Measurements from ENCODE around the gene CD36. TPM values are rescaled to one million over a fixed set of nuclear protein-coding genes. Genes with fewer than 3 reads are reported as not detected.

The CD36 gene
- total and polyA plus RNA-seq, 2 of the 8 experiments (the other 6 are each of a cell fraction or from before 2014, with no cell fraction given), result 0.33 to 0.60 TPM

GRCh38 chr7:80725181-80725611 lies 86.8 kb downstream of the CD36 start (continued):
- TF ChIP-seq BRCA1 (IDR thresholded peaks at IDR 0.05; ENCODE audit: low read depth, low read length), result no peak
- TF ChIP-seq RFX5 (IDR thresholded peaks at IDR 0.05; ENCODE audit: borderline replicate concordance, low read depth, low read length), result no peak
- no peak for TF ChIP-seq ATF3 (IDR thresholded peaks at IDR 0.05; ENCODE audit: insufficient read depth, low read depth, low read length)

Small RNA genes within 50 kb of the gene (small RNA-seq; reads per million reads assigned to genes)
- gene AC073850.1 (ENCODE audit: insufficient read depth), result not detected

Other genes starting within 250 kb of the CD36 start
- gene GNAT3, start 126.6 kb upstream of the CD36 start, total RNA-seq (2021; fragmentation: NEBNext Ultra II Directional; extraction: Animal tissue kit (Norgen Biotek cat#: 25700)), result not detected in 2 replicates
- not detected in 2 replicates for gene GNAT3, start 126.6 kb upstream of the CD36 start, polyA plus RNA-seq (2011; rRNA removed)

Measured in H1 (cell line).